Measurements from ENCODE around the gene CLIC5.

DNA sequence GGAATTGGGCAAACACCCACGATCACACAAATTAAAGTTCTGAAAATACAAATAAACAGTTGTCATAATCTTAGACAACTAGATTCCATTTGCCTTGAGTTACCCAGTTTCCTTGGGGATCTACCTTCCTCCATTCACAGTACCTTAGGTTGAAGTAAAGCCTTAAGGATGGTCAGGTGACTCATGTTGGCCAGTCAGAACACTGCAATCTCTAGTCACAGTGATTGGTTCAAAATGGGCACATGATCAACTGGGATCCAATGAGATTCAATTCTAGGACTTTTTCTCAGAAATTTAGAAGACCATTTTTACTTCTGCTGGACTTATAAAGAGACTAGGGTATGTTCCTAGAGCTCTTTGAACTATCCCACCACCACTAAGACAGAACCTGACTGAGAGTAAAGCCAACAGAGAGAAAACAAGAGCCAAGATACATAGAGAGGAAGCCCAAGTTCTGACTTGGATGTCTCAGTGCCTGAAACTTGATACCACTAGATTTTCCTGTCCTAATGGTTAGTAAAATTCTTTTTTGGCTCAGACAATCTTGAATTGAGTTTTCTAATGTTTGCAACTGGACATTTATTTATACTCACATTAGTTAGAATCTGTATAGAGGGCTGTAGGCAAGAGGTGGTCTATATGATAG is 8.6 kb upstream of the CLIC5 start:
- no peak for TF ChIP-seq POLR2A (IDR thresholded peaks at IDR 0.05; ENCODE audit: control extremely low read depth in 1 of 2, low read depth in 2 of 2, low read length in 2 of 2)
- TF ChIP-seq CREB1 (IDR thresholded peaks at IDR 0.05), result no peak
- TF ChIP-seq TAF1 (IDR thresholded peaks at IDR 0.05; ENCODE audit: low read depth, low read length), result no peak
- TF ChIP-seq BACH1 (IDR thresholded peaks at IDR 0.05; ENCODE audit: low read length), result no peak
- no peak for TF ChIP-seq GABPA (IDR thresholded peaks at IDR 0.05; ENCODE audit: borderline replicate concordance, insufficient read depth, low read length)
- no peak for TF ChIP-seq CTCF (IDR thresholded peaks at IDR 0.05; ENCODE audit: control extremely low read depth in 1 of 3, insufficient read depth in 1 of 3, low read depth in 1 of 3, low read length in 3 of 3)
- no peak for TF ChIP-seq EZH2 (IDR thresholded peaks at IDR 0.05; ENCODE audit: low read depth, low read length, severe bottlenecking)

Data from H1 (cell line).